Fibroblast of pulmonary artery (primary cell): ENCODE data around the gene PLEKHA6.

ENCODE experiments used
- DNase-seq: peaks from one replicate; pipeline ENCODE4 v3.0.0-alpha.2; 2010; ENCODE audit warnings: low read depth
- H3K4me3 ChIP-seq: replicated peaks from 2 replicates; pipeline ENCODE4 v1.5.1; 2011; ENCODE audit warnings: low read depth, mild to moderate bottlenecking, control low read depth, low read length, moderate library complexity
- TF ChIP-seq, protein P1 (sequence below): IDR thresholded peaks from 2 replicates; pipeline ENCODE4 v1.5.1; 2011; ENCODE audit warnings: mild to moderate bottlenecking, control low read depth, low read length, inconsistent platforms; ENCODE audit errors: missing control alignments

PLEKHA6 gene

DNA sequence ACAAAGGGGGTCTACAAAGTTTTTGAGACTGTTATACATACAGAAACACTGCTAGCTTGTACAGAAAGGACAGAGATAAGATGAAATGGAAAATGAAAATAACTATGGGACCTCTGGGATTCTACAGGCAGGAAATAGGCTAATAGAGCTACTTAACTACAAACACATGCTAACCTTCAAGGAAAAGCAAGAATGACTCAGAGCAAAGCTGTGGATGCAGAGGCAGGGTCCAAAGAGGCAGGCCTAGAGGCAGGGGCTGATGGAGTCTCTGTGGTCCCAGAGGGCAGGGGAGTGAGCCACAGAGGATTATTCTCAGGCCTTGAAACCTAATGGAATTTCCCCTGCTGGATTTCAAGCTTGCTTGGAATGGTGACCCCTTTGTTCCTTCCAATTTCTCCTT is 127.2 kb downstream of the PLEKHA6 start:
- no peak for DNase-seq
- TF ChIP-seq, protein P1, sequence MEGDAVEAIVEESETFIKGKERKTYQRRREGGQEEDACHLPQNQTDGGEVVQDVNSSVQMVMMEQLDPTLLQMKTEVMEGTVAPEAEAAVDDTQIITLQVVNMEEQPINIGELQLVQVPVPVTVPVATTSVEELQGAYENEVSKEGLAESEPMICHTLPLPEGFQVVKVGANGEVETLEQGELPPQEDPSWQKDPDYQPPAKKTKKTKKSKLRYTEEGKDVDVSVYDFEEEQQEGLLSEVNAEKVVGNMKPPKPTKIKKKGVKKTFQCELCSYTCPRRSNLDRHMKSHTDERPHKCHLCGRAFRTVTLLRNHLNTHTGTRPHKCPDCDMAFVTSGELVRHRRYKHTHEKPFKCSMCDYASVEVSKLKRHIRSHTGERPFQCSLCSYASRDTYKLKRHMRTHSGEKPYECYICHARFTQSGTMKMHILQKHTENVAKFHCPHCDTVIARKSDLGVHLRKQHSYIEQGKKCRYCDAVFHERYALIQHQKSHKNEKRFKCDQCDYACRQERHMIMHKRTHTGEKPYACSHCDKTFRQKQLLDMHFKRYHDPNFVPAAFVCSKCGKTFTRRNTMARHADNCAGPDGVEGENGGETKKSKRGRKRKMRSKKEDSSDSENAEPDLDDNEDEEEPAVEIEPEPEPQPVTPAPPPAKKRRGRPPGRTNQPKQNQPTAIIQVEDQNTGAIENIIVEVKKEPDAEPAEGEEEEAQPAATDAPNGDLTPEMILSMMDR, result no peak
- H3K4me3 ChIP-seq, result no peak overlapping the region

DNA sequence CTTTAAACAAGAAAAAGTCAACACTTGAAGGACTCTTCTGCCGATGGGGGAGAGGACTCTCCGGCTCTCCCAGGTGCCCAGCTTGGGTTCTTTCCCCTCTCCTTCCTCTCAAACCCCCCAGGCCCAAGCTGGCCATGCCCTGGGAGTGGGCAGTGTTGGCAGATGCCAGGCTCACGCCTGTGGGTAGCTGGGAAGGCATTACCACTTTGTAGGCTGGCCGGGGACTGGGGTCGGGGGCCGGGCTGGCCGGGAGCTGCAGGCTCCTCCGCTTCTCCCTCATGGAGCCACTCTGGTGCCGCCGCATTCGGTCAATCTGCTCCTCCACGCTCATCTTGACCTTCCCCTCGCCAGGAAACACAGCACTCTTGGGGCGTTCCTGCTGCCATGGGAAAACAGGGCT is 129.5 kb downstream of the PLEKHA6 start:
- TF ChIP-seq, protein P1, result no peak
- no peak for DNase-seq
- H3K4me3 ChIP-seq, result no peak overlapping the region

DNA sequence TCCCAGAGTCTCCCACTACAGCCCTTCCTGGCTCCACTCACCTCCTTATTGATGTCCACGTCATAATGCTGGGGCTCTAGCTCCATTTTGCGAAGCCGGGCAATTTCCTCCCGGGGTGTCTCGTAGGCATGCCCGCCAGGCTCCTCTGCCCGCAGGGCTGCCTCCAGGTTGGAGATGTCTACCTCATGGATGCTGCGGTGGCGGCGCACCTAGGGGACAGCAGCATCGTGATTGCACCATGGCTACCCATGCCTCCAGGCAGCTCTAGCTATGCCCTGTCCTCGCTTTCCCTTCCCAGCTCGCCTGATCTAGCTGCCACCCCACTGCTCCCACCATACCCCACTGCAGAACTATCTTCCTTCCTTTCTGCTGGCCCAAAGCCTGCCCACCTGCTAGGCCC is 130.8 kb downstream of the PLEKHA6 start:
- TF ChIP-seq, protein P1, result no peak
- no peak for DNase-seq
- H3K4me3 ChIP-seq, result no peak overlapping the region

DNA sequence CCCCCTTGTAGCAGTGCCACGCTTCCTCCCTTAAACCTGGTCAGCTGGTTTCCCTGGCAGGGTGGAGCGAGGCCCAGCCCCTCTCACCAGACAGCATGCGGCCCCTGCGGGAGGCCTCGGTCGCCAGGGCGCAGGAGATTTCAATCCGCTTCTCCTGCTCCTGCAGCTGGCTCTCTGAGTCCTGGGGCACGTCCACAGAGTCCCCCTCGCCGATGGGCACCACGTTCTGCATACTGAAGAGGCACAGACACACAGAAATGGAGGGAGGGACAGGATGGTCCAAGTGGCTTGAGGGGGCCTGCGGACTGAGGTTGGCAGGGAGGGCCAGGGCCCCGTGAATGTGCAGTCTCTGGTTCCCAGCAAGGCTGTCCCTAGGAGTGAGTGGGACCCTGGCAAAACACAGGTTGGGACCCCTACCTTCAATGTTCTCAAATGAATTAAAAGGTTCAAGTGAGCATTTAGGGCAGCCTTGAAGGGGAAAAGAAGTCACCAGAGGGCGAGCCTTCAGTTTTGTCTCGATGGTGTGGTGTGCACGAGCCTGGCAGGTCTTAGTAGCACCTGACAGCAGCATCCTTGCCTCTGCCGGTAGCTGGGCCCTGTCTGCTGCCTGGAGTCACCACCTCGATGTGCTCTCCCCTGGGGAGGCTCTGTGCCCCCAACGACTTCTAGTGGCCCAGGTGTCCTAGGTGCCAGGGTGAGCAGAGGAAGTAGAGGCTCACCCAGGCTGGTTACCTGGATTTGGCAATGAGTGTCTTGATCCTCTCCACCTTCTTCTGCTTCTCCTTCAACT is 131.5 kb downstream of the PLEKHA6 start:
- DNase-seq, result no peak

GRCh38 chr1:204227351-204227750 is 132.4 kb downstream of the PLEKHA6 start:
- TF ChIP-seq, protein P1, result no peak
- no peak for DNase-seq
- no peak overlapping the region for H3K4me3 ChIP-seq

More for the DNA sequence above, 131.5 kb downstream of the PLEKHA6 start:
- TF ChIP-seq, protein P1, result no peak
- no peak overlapping the region for H3K4me3 ChIP-seq

- TF ChIP-seq, protein P1, result no peak
- no peak for DNase-seq
- H3K4me3 ChIP-seq, result no peak overlapping the region
Measured at GRCh38 chr1:204225841-204226735, 133.6 kb downstream of the PLEKHA6 start.
